SW480 (cell line): ENCODE measurements around the gene PCBP3.
"Not testable (repeated sequence)": the region's sequence is repeated elsewhere in the genome, so short reads cannot be mapped to it uniquely, and the experiment has no call there.

Experiments
- DNase-seq: peaks from one replicate; pipeline ENCODE4 v3.0.0-alpha.2; 2016; ENCODE audit warnings: low spot score

Gene PCBP3

GRCh38 chr21:45969921-45970673, 326.6 kb downstream of the PCBP3 start:
- no peak for DNase-seq

GRCh38 chr21:45970674-45971615, 327.4 kb downstream of the PCBP3 start:
- DNase-seq = no peak

GRCh38 chr21:45971616-45972352, 328.3 kb downstream of the PCBP3 start:
- DNase-seq = no peak

GRCh38 chr21:45972353-45972715, 328.8 kb downstream of the PCBP3 start:
- DNase-seq = no peak

DNA sequence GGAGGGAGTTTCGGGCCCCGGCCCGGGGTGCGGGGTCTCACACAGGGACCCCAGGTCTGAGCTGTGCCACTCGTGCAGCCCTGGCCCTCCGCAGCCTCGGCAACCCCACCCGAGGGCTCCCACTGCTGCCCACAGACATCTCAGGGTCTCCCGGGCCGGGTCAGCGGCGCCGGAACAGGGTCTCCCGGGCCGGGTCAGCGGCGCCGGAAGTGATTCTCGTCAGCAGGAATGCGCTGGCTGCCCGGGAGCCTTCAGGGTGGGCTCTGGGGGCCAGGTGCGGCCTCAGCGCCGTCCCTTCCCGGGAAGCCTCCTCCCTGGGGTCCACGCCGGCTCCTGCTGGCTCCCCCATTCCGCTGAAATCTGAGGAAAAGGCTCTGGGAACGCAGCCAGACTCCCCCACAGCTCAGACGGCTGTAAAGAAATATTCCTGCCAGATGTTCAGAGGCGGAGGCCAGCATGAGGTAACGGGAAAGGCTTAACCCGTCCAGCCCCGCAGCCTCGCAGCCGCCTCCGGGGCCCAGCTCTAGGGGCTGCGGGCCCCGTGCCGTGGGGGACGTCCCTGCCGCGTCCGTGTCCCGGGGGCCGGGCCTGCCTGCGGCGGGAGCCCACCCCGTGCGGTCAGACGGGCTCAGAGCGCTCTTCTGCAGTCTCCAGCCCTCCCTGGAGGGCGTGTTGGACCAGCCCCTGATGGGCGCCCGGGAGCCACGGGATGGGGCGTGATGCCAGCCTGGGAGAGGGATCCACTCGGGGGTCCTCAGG, 329.4 kb downstream of the PCBP3 start:
- no peak for DNase-seq

DNA sequence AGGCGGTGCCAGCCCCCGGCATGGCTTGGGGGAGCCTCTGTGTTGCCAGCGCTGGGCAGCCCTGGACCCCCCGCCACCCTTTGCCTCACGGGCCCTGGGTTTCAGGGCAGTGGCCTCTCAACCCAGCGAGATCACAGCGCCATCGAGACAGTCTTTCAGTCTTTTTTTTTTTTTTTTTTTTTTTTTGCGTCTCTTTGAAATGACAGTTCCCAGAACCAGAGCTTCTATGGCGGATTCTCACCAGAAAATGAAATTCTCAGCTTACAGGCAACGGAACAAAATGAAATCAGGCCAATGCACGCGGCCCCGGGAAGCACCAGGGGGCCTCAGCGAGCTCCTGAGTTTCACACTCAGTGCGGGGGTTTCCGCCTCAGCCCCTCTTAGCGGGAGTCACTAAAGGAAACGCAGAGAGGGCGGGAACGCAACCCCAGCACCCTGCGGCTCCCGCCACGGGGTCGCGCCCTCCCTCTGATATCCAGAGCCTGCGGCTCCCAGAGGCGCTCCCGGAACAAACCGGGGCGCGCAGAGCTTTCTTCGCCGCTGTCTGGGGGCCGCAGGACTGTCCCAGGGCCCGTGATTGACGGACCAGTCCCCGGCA, 330.0 kb downstream of the PCBP3 start:
- peak; percentile 82 for DNase-seq

DNA sequence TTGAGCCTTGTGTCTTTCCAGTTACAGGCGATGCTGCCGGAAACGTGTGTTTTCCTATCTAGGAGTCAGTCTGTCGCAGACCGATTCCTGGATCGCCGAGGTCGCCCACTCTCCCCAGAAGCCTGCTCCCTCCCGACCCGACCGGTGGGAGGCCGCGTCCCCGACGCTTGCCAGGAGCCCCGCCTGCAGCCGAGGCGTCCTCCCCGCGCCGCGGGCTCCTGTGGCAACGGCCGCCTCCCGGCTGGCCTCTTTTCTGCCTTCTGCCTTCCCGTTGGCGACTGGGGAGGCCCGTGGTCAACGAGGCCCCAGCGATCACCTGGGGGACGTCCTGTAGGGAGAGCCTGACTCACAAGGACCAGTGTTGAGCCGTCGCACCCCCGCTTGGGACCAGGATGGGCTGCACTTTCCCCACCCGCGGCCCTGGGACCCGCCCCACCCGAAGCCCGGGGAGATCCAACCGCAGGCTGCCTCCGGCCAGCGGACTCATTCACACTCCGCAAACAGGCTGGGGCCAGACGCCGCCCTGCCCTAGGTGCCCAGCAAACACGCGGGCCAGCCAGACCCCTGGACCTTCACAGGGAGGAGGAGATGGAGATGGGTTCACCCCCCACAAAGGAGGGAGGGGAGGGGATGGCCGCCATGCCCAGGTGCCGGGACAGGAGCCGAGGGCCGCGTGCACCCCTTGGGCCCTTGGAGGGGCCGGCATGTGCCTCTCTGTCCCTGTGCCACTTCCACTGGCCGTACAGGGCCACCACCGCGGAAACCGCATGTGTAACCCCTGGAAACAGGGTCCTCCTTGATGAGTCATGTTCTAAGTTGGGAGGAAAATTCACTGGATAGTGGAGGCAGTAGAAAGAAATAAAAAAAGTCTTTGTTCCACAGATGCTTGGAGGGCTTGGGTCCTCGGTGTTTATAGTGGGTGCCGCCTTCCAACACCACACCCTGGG, 330.8 kb downstream of the PCBP3 start:
- DNase-seq = peak; percentile 93

GRCh38 chr21:45975020-45975666, 331.6 kb downstream of the PCBP3 start:
- DNase-seq = peak; percentile 82

GRCh38 chr21:45975667-45976409, 332.3 kb downstream of the PCBP3 start:
- DNase-seq = not testable (repeated sequence)

GRCh38 chr21:45976701-45977311, 333.3 kb downstream of the PCBP3 start:
- DNase-seq = no peak

GRCh38 chr21:45977396-45977795, 333.9 kb downstream of the PCBP3 start:
- no peak for DNase-seq

- DNase-seq = peak; percentile 61
Measured at GRCh38 chr21:45979141-45979631, 335.7 kb downstream of the PCBP3 start.

DNA sequence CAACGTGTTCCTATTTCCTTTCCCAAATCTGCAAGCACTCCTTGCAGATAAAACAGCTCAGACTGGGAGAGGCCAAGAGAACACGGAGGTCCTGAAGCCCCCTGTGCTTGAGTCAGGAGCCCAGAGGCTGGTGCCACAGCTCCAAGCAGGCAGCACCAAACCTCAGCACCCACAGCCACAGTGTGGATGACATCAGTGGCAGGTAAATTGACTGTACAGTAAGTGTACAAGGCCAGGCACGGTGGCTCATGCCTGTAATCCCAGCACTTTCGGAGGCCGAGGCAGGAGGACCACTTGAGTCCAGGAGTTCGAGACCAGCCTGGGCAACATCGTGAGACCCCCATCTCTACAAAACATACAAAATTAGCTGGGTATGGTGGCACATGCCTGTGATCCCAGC, 336.1 kb downstream of the PCBP3 start:
- no peak for DNase-seq

- DNase-seq = no peak
Measured at GRCh38 chr21:45980271-45980670, 336.7 kb downstream of the PCBP3 start.

GRCh38 chr21:45980697-45981096, 337.2 kb downstream of the PCBP3 start:
- DNase-seq = no peak

DNA sequence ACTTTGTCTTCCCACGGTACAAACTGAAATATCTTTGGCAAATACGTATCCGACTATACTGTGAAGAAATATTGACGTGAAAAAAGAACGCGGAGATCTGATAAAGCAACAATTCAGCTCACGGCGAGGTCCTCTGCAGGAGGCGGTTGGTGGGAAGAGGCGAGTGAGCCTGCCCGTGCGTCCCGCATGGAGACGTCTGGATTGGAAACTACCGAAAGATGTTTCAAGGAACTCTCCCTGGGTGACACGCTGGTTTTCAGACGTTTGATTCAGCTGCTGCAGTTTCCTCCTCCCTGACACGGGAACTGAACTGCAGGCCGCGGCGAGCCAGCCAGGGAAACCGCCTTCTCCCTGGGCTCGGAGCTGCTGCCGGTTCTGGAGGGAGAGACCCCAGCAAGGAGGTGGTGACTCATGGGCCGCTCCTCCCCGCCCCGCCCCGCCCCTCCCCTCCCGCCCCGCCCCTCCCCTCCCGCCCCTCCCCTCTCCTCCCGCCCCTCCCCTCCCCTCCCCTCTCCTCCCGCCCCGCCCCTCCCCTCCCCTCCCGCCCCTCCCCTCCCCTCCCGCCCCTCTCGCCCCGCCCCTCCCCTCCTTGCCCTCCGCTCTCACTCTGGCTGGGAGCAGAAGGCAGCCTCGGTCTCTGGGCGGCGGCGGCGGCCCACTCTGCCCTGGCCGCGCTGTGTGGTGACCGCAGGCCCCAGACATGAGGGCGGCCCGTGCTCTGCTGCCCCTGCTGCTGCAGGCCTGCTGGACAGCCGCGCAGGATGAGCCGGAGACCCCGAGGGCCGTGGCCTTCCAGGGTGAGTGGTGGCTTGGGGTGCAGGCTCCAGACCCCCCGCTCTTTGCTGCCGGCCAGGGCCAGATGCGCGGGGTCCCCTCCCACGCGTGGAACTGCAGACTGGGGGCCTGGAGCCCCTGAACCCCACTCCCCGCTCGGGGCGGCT, 337.9 kb downstream of the PCBP3 start, which contains the start of gene COL6A1:
COL6A1 (plus strand) TSS at position 620 of the 941 bp plus-strand sequence; CDS start at position 701, 81 bp downstream.
- peak; percentile 89 for DNase-seq
